BLaER1 treated with 17β-estradiol and CSF1 and Interleukin-3, amounts not matched to agents 10 nM and 100 nM (cell line): ENCODE data around the gene VCAM1.

Experiments used
- H3K27ac ChIP-seq, 11 experiments: shearing (Covaris generic); formaldehyde crosslinking; 2 replicates each; pipeline ENCODE4 v1.8.1; 2022
- H3K27me3 ChIP-seq, 11 experiments: shearing (Covaris generic); formaldehyde crosslinking; 2 replicates each; pipeline ENCODE4 v1.8.1; 2022
- H3K36me3 ChIP-seq, 11 experiments: shearing (Covaris generic); formaldehyde crosslinking; 2 replicates each; pipeline ENCODE4 v1.8.1; 2022
- H3K4me1 ChIP-seq, 10 experiments: shearing (Covaris generic); formaldehyde crosslinking; 2 replicates each; pipeline ENCODE4 v1.8.1; 2022
- H3K4me2 ChIP-seq, 11 experiments: shearing (Covaris generic); formaldehyde crosslinking; 2 replicates each; pipeline ENCODE4 v1.8.1; 2022
- H3K4me3 ChIP-seq, 10 experiments: shearing (Covaris generic); formaldehyde crosslinking; 2 replicates each; pipeline ENCODE4 v1.8.1; 2022
- H3K9ac ChIP-seq, 11 experiments: shearing (Covaris generic); formaldehyde crosslinking; 2 replicates each; pipeline ENCODE4 v1.8.1; 2022
- H3K9me3 ChIP-seq, 11 experiments: shearing (Covaris generic); formaldehyde crosslinking; replicated peaks in 1 of 11; 2 replicates each; pipeline ENCODE4 v1.8.1; 2022
- H4K20me1 ChIP-seq, 11 experiments: shearing (Covaris generic); formaldehyde crosslinking; 2 replicates each; pipeline ENCODE4 v1.8.1; 2022
- Cebpa-rat ChIP-seq, 11 experiments: shearing (Covaris generic); IDR thresholded peaks; 2 replicates each; pipeline ENCODE4 v1.8.1; 2022

The VCAM1 gene

GRCh38 chr1:100782473-100783039 lies 63.0 kb downstream of the VCAM1 start:
- TF ChIP-seq Cebpa-rat (IDR thresholded peaks at IDR 0.05), result no peak
- Histone ChIP-seq H3K9ac (no peak overlapping the region), H3K4me2 (no peak overlapping the region), H3K9me3 (peaks cover 0 to 13% (median 8%) of the 10 kb centered on the region in 11 experiments; a peak in 9 of 22 replicates), H3K4me3 (no peak overlapping the region), H3K36me3 (no peaks in the 10 kb centered on the region), H3K4me1 (peaks cover 0 to 4% (median 0%) of the 10 kb centered on the region in 10 experiments; a peak in 1 of 20 replicates), H3K27ac (no peak overlapping the region), H3K27me3 (no peaks in the 10 kb centered on the region), H4K20me1 (no peaks in the 10 kb centered on the region)

- Histone ChIP-seq H3K9me3 (peaks cover 0 to 12% (median 8%) of the 10 kb centered on the region in 11 experiments; a peak in 9 of 22 replicates), H3K4me2 (no peak overlapping the region), H3K27ac (no peak overlapping the region)
These were observed 66.0 kb downstream of the VCAM1 start for GRCh38 chr1:100785470-100786052.

GRCh38 chr1:100786870-100787269 lies 67.3 kb downstream of the VCAM1 start:
- H3K9ac ChIP-seq, result no peak overlapping the region
- H3K27ac ChIP-seq, result no peak overlapping the region
- H3K4me1 ChIP-seq, result peaks cover 0 to 8% (median 0%) of the 10 kb centered on the region in 10 experiments; a peak in 4 of 20 replicates
- no peaks in the 10 kb centered on the region for H3K36me3 ChIP-seq
- H3K9me3 ChIP-seq, result peaks cover 0 to 4% (median 2%) of the 10 kb centered on the region in 11 experiments; a peak in 7 of 22 replicates
- no peak overlapping the region for H3K4me3 ChIP-seq
- no peak overlapping the region for H3K4me2 ChIP-seq
- no peaks in the 10 kb centered on the region for H4K20me1 ChIP-seq
- no peak for TF ChIP-seq Cebpa-rat (IDR thresholded peaks at IDR 0.05)
- H3K27me3 ChIP-seq, result no peaks in the 10 kb centered on the region

More at GRCh38 chr1:100785470-100786052, 66.0 kb downstream of the VCAM1 start:
- H3K4me1 ChIP-seq, result no peaks in the 10 kb centered on the region
- H3K9ac ChIP-seq, result no peak overlapping the region
- H3K4me3 ChIP-seq, result no peak overlapping the region
- H3K27me3 ChIP-seq, result no peaks in the 10 kb centered on the region
- no peak for TF ChIP-seq Cebpa-rat (IDR thresholded peaks at IDR 0.05)
- H4K20me1 ChIP-seq, result no peaks in the 10 kb centered on the region
- no peaks in the 10 kb centered on the region for H3K36me3 ChIP-seq
